ENCODE measurements around the gene ATXN2.
A peak's percentile ranks its signal among the peaks of the same experiment; 100 is the strongest.
"Not testable (repeated sequence)": the region's sequence is repeated elsewhere in the genome, so short reads cannot be mapped to it uniquely, and the experiment has no call there.

Gene ATXN2

GRCh38 chr12:111406474-111407376, 192.4 kb downstream of the ATXN2 start:
- no peak overlapping the region for H3K9ac ChIP-seq
- no peak for TF ChIP-seq CTCF (IDR thresholded peaks at IDR 0.05)
- H2AFZ ChIP-seq = peak overlapping the region; percentile 71
- H3K36me3 ChIP-seq (ENCODE audit: control insufficient read depth, insufficient read depth, low read length) = no peaks in the 10 kb centered on the region
- H3K9me3 ChIP-seq (ENCODE audit: control insufficient read depth, low read length) = no peaks in the 10 kb centered on the region
- H3K4me3 ChIP-seq (ENCODE audit: low read depth, low read length) = peak overlapping the region; percentile 63
- no peaks in the 10 kb centered on the region for H3K27me3 ChIP-seq (ENCODE audit: control insufficient read depth, insufficient read depth, low read length)
- no peaks in the 10 kb centered on the region for H3K79me2 ChIP-seq
- H3K4me1 ChIP-seq = peaks cover 5% of the 10 kb centered on the region
- H3K27ac ChIP-seq = peak overlapping the region; percentile 48
- peak overlapping the region; percentile 79 for H3K4me2 ChIP-seq (ENCODE audit: low read length)

GRCh38 chr12:111405859-111406473, 193.1 kb downstream of the ATXN2 start, which contains the start of gene SH2B3:
SH2B3 (plus strand) TSS chr12:111405923; CDS start chr12:111418146, 12,223 bp downstream.
- H3K4me1 ChIP-seq = peaks cover 5% of the 10 kb centered on the region
- TF ChIP-seq CTCF (IDR thresholded peaks at IDR 0.05) = no peak

GRCh38 chr12:111405149-111405858, 193.8 kb downstream of the ATXN2 start:
- Histone ChIP-seq H3K27ac (peak overlapping the region; percentile 24), H3K9me3 (ENCODE audit: control insufficient read depth, low read length) (no peaks in the 10 kb centered on the region), H3K79me2 (no peaks in the 10 kb centered on the region), H3K4me1 (peaks cover 5% of the 10 kb centered on the region), H3K9ac (no peak overlapping the region), H2AFZ (peak overlapping the region; percentile 85), H3K4me2 (ENCODE audit: low read length) (peak overlapping the region; percentile 65), H3K4me3 (ENCODE audit: low read depth, low read length) (peak overlapping the region; percentile 53), H3K36me3 (ENCODE audit: control insufficient read depth, insufficient read depth, low read length) (no peaks in the 10 kb centered on the region), H3K27me3 (ENCODE audit: control insufficient read depth, insufficient read depth, low read length) (no peaks in the 10 kb centered on the region)
- TF ChIP-seq CTCF (IDR thresholded peaks at IDR 0.05) = peak; percentile 52

More at GRCh38 chr12:111405859-111406473, 193.1 kb downstream of the ATXN2 start, which contains the start of gene SH2B3:
- H3K9me3 ChIP-seq (ENCODE audit: control insufficient read depth, low read length) = no peaks in the 10 kb centered on the region
- peak within 1 kb of the TSS; percentile 85 for H2AFZ ChIP-seq
- peak within 1 kb of the TSS; percentile 63 for H3K4me3 ChIP-seq (ENCODE audit: low read depth, low read length)
- H3K36me3 ChIP-seq (ENCODE audit: control insufficient read depth, insufficient read depth, low read length) = no peaks in the 10 kb centered on the region
- peak within 1 kb of the TSS; percentile 48 for H3K27ac ChIP-seq
- peak within 1 kb of the TSS; percentile 79 for H3K4me2 ChIP-seq (ENCODE audit: low read length)
- no peak within 1 kb of the TSS for H3K9ac ChIP-seq
- H3K79me2 ChIP-seq = no peaks in the 10 kb centered on the region
- no peaks in the 10 kb centered on the region for H3K27me3 ChIP-seq (ENCODE audit: control insufficient read depth, insufficient read depth, low read length)

- no peaks in the 10 kb centered on the region for H3K36me3 ChIP-seq (ENCODE audit: control insufficient read depth, insufficient read depth, low read length)
- no peaks in the 10 kb centered on the region for H3K9me3 ChIP-seq (ENCODE audit: control insufficient read depth, low read length)
- peaks cover 5% of the 10 kb centered on the region for H3K4me1 ChIP-seq
- peak overlapping the region; percentile 85 for H2AFZ ChIP-seq
- peak overlapping the region; percentile 65 for H3K4me2 ChIP-seq (ENCODE audit: low read length)
- no peaks in the 10 kb centered on the region for H3K79me2 ChIP-seq
- H3K27ac ChIP-seq = peak overlapping the region; percentile 24
- no peaks in the 10 kb centered on the region for H3K27me3 ChIP-seq (ENCODE audit: control insufficient read depth, insufficient read depth, low read length)
- no peak overlapping the region for H3K4me3 ChIP-seq (ENCODE audit: low read depth, low read length)
- no peak overlapping the region for H3K9ac ChIP-seq
- TF ChIP-seq CTCF (IDR thresholded peaks at IDR 0.05) = no peak
These were observed 194.6 kb downstream of the ATXN2 start for GRCh38 chr12:111404362-111405148.

GRCh38 chr12:111402490-111402824, 196.7 kb downstream of the ATXN2 start:
- not testable (repeated sequence) for H3K9me3 ChIP-seq (ENCODE audit: control insufficient read depth, low read length); H3K4me3 ChIP-seq (ENCODE audit: low read depth, low read length); H3K79me2 ChIP-seq

More at GRCh38 chr12:111402490-111402824, 196.7 kb downstream of the ATXN2 start:
- not testable (repeated sequence) for H2AFZ ChIP-seq; H3K4me2 ChIP-seq (ENCODE audit: low read length); H3K27me3 ChIP-seq (ENCODE audit: control insufficient read depth, insufficient read depth, low read length); H3K4me1 ChIP-seq; H3K36me3 ChIP-seq (ENCODE audit: control insufficient read depth, insufficient read depth, low read length); H3K9ac ChIP-seq; H3K27ac ChIP-seq
